Activated CD4-positive, alpha-beta T cell treated with anti-CD3 and anti-CD28 coated beads, Interleukin-2, amount 10 ng/mL, durations not matched to agents 7 days and 5 days (primary cell): Measurements from ENCODE around the gene API5. TPM values are rescaled to one million over a fixed set of nuclear protein-coding genes. Genes with fewer than 3 reads are reported as not detected.

Experiments
- CTCF ChIA-PET: fragments of 350-600 bp; sonication (Branson Sonifier 250); formaldehyde crosslinking; loops from one replicate; lab custom pipeline; 2021; ENCODE audit warnings: antibody characterized with exemption; lab: Charles Lee
- POLR2A ChIA-PET: fragments of 350-600 bp; sonication (Branson Sonifier 250); formaldehyde crosslinking; loops from one replicate; lab custom pipeline; 2021; ENCODE audit warnings: antibody characterized with exemption; lab: Charles Lee
- DNase-seq: peaks from one replicate; pipeline ENCODE4 v3.0.0-alpha.2; 2020
- H3K27ac Mint-ChIP-seq: one replicate; pipeline ENCODE4 v1.8.0; 2021; ENCODE audit warnings: mild to moderate bottlenecking, moderate library complexity, mixed read lengths
- H3K27me3 Mint-ChIP-seq: one replicate; pipeline ENCODE4 v1.8.0; 2021; ENCODE audit warnings: mixed read lengths
- H3K36me3 Mint-ChIP-seq: one replicate; pipeline ENCODE4 v1.8.0; 2021; ENCODE audit warnings: low read depth, mixed read lengths
- H3K4me1 Mint-ChIP-seq: one replicate; pipeline ENCODE4 v1.8.0; 2021; ENCODE audit warnings: mixed read lengths
- H3K4me3 Mint-ChIP-seq: one replicate; pipeline ENCODE4 v1.8.0; 2021; ENCODE audit warnings: mild to moderate bottlenecking, moderate library complexity, mixed read lengths
- H3K9me3 Mint-ChIP-seq: one replicate; pipeline ENCODE4 v1.8.0; 2021; ENCODE audit warnings: mixed read lengths
- total RNA-seq, 2 experiments: library from RNA; stranded (reverse); gene quantifications; one replicate each; pipeline ENCODE4 v1.2.3, GENCODE V29; 2021

The API5 gene
- total RNA-seq, 2 experiments from 2014 or later: 124 to 129 TPM

DNA sequence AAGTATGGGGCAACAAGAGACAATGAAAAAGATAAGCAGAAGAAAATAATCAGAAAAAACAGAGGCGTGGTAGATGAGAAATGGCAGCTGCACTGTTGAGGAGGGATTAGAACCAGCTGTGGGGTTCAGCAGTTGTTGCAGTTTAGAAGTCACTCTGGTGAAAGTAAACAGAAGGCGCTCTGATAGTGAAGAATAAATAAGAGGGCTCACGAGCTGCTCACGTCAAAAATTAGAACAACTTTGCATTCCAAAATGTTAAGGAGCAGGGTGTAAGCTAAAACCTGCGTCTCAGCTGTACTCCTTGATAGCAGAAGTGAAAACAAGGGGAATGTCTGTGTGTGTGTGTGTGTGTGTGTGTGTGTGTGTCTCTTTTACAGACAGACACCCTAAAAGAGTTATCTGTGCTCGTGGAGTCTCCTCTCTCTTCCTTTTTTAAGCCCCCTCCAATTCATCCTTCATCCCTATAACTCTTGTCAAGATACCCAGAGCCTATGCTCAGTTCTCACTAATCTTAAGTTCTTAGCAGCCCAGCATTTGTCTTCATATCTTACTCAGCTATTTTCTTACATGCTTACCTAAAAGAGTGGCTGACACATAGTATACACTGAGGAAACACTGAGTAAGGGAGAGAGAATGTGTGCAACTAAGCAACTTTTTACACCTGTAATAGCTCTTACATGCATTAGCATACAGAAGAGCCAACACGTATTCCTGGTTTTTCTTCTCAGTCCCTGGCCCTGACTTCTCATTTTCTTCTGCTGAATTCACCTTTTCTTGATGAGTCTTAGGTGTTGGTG is 55.8 kb downstream of the API5 start:
- Mint-ChIP-seq H3K27ac (no peak overlapping the region), H3K4me3 (no peak overlapping the region), H3K4me1 (peaks cover 30% of the 10 kb centered on the region), H3K9me3 (no peaks in the 10 kb centered on the region), H3K27me3 (no peaks in the 10 kb centered on the region), H3K36me3 (peaks cover 31% of the 10 kb centered on the region)
- ChIA-PET POLR2A (no interaction called here), CTCF (interaction anchor here (0.9 to 1.5 kb wide), 2 partner anchors 10 to 54 kb away, joined by 4 to 6 read pairs; no protein-coding TSS in a partner anchor)
- no peak for DNase-seq

DNA sequence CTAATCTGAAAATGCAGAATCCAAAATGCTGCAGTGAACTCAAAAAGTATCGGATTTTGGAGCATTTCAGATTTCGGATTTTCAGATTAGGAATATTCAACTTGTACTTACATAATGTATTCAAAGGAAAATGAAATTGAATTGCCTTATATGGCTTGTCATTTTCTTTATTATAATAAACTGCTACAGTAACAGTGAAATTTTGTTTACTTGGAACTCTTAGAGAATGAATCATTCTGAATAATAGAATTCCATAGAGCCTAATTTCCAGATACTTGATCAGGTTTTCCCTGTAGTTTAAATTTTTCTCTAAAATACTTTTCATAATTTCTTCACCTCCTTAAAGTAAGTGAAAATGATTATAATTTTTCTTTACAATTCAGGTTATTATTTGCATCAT is 64.3 kb downstream of the API5 start:
- no peaks in the 10 kb centered on the region for H3K27me3 Mint-ChIP-seq
- H3K4me3 Mint-ChIP-seq: no peak overlapping the region
- H3K4me1 Mint-ChIP-seq: peaks cover 8% of the 10 kb centered on the region
- POLR2A ChIA-PET: interaction anchor here (0.5 kb wide), 1 partner anchor 13 kb away, joined by 5 read pairs; no protein-coding TSS in a partner anchor
- H3K27ac Mint-ChIP-seq: no peak overlapping the region
- no peaks in the 10 kb centered on the region for H3K9me3 Mint-ChIP-seq
- DNase-seq: no peak
- peaks cover 11% of the 10 kb centered on the region for H3K36me3 Mint-ChIP-seq
- CTCF ChIA-PET: interaction anchor here (0.7 to 2.3 kb wide), 2 partner anchors 8 to 497 kb away, joined by 3 to 6 read pairs; no protein-coding TSS in a partner anchor

DNA sequence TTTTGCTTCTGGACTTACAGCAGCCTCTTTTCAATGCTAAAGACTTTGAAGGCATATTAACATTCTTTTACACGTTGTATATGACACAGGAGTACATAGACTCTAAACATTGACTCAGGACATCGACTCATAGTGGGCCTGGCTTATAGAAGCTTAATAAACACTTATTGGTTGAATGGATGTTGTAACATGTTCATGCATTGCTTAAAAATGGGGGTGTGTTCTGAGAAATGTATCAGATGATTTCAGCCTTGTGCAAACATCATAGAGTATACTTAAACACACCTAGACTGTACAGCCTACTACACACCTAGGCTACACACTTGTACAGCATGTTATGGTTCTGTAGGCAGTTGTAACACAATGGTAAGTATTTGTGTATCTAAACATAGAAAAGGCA is 64.8 kb downstream of the API5 start:
- Mint-ChIP-seq H3K27me3 (no peaks in the 10 kb centered on the region), H3K4me1 (peaks cover 7% of the 10 kb centered on the region), H3K36me3 (peaks cover 15% of the 10 kb centered on the region), H3K4me3 (no peak overlapping the region), H3K27ac (no peak overlapping the region), H3K9me3 (no peaks in the 10 kb centered on the region)
- ChIA-PET POLR2A (interaction anchor here (0.5 kb wide), 1 partner anchor 12 kb away, joined by 5 read pairs; no protein-coding TSS in a partner anchor), CTCF (interaction anchor here (2.3 kb wide), 1 partner anchor 9 kb away, joined by 6 read pairs; no protein-coding TSS in a partner anchor)
- DNase-seq: no peak

DNA sequence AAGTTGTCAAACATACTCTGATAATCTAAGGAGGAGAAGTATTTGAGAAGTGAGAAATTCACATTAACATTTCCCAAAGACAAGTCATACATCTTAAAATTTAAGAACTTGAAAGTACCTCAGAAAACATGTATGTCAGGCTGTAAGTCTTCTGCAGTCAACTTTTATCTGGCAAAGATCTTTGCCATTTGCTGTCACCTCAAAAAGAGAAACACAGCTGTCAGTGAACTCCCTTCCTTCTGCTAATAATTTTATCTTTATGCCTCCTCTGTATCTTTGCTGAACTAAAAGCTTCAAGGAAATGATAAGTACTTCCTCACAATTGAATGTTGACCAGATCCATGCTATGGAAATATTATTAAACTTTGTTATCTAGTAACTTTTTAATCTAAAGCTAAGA is 65.6 kb downstream of the API5 start:
- peaks cover 18% of the 10 kb centered on the region for H3K36me3 Mint-ChIP-seq
- H3K4me3 Mint-ChIP-seq: no peak overlapping the region
- DNase-seq: no peak
- H3K27ac Mint-ChIP-seq: no peak overlapping the region
- no peaks in the 10 kb centered on the region for H3K9me3 Mint-ChIP-seq
- peaks cover 5% of the 10 kb centered on the region for H3K4me1 Mint-ChIP-seq
- ChIA-PET CTCF (interaction anchor here (0.6 to 2.3 kb wide), 4 partner anchors 9 to 409 kb away, joined by 3 to 6 read pairs (median 4); no protein-coding TSS in a partner anchor), POLR2A (no interaction called here)
- no peaks in the 10 kb centered on the region for H3K27me3 Mint-ChIP-seq

DNA sequence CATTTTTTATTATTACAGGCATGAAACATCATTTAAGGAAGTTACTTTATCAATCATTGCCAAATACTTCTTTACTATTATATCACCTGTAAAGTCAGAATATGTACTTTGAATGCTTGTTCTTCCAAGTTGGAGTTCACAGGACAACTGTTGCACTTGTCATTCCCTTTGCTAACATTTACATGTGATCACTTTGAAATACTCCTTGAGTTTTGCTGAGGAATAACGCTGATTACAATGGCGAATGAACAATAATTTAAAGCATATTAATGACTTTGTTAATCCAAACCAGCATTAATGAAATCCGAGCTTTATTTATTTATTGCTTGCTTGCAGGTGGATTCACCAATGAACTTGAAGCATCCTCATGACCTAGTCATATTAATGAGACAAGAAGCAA is 67.1 kb downstream of the API5 start:
- peaks cover 5% of the 10 kb centered on the region for H3K4me1 Mint-ChIP-seq
- no peak for DNase-seq
- H3K9me3 Mint-ChIP-seq: no peaks in the 10 kb centered on the region
- H3K27ac Mint-ChIP-seq: no peak overlapping the region
- CTCF ChIA-PET: interaction anchor here (1.2 to 2.0 kb wide), 2 partner anchors 11 to 37 kb away, joined by 3 to 5 read pairs; no protein-coding TSS in a partner anchor
- H3K4me3 Mint-ChIP-seq: no peak overlapping the region
- POLR2A ChIA-PET: no interaction called here
- peaks cover 20% of the 10 kb centered on the region for H3K36me3 Mint-ChIP-seq
- no peaks in the 10 kb centered on the region for H3K27me3 Mint-ChIP-seq

DNA sequence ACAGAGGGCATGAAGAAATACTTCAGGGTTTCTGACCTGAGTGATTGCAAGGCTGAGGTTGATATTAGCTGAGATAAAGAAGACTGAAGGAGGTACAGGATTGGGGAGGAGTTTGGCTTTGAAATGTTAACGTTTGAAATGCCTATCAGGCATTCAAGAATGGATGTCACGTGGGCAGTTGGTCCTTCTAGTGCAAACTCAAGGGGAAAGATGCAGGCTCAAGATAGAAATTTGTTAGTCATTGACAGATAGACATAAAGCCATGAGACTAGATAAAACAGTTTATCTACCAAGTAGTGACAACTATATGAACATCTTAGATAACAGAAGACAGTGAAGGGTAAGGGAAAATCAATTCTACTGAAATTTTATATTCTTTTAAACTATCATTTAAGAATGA is 70.0 kb downstream of the API5 start:
- ChIA-PET CTCF (interaction anchor here (1.5 kb wide), 1 partner anchor 9 kb away, joined by 3 read pairs; no protein-coding TSS in a partner anchor), POLR2A (no interaction called here)
- H3K27me3 Mint-ChIP-seq: no peaks in the 10 kb centered on the region
- H3K4me1 Mint-ChIP-seq: peaks cover 4% of the 10 kb centered on the region
- H3K4me3 Mint-ChIP-seq: no peak overlapping the region
- H3K36me3 Mint-ChIP-seq: peaks cover 18% of the 10 kb centered on the region
- no peaks in the 10 kb centered on the region for H3K9me3 Mint-ChIP-seq
- no peak overlapping the region for H3K27ac Mint-ChIP-seq
- DNase-seq: no peak

DNA sequence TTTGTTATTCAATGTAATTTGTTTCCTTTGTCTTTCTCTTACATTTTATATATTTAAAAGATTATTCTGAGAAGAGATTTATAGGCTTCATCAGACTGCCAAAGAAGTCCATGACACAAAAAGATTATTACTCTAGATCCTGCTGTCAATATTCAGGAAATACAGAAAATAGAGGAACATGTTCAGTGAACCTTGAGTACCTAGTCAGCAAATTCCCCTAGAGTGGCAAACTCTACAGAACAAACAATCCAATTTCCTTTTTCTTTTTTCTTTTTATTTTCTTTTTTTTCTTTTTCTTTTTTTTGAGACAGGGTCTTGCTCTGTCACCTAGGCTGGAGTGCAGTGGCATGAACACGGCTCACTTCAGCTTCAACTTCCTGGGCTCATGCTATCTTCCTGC is 70.8 kb downstream of the API5 start:
- no peaks in the 10 kb centered on the region for H3K27me3 Mint-ChIP-seq
- DNase-seq: no peak
- H3K4me3 Mint-ChIP-seq: no peak overlapping the region
- H3K4me1 Mint-ChIP-seq: peaks cover 2% of the 10 kb centered on the region
- ChIA-PET CTCF (no interaction called here), POLR2A (no interaction called here)
- no peak overlapping the region for H3K27ac Mint-ChIP-seq
- H3K36me3 Mint-ChIP-seq: peaks cover 21% of the 10 kb centered on the region
- no peaks in the 10 kb centered on the region for H3K9me3 Mint-ChIP-seq

DNA sequence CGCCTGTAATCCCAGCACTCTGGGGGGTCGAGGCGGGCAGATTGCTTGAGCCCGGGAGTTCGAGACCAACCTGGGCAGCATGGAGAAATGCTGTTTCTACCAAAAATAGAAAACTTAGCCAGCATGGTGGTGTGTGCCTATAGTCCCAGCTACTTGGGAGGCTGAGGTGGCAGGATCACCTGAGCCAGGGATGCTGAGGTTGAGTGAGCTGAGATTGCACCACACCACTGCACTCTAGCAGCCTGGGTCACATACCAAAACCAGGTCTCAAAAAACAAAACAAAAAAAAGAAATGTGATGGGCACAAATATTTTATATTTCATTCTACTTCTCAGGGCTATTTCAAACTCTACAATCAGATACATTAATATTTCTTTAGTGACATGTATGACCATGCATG is 72.6 kb downstream of the API5 start:
- CTCF ChIA-PET: no interaction called here
- Mint-ChIP-seq H3K4me1 (no peaks in the 10 kb centered on the region), H3K9me3 (no peaks in the 10 kb centered on the region), H3K36me3 (peaks cover 25% of the 10 kb centered on the region), H3K27me3 (no peaks in the 10 kb centered on the region), H3K4me3 (no peak overlapping the region), H3K27ac (no peak overlapping the region)
- no peak for DNase-seq
- POLR2A ChIA-PET: no interaction called here

DNA sequence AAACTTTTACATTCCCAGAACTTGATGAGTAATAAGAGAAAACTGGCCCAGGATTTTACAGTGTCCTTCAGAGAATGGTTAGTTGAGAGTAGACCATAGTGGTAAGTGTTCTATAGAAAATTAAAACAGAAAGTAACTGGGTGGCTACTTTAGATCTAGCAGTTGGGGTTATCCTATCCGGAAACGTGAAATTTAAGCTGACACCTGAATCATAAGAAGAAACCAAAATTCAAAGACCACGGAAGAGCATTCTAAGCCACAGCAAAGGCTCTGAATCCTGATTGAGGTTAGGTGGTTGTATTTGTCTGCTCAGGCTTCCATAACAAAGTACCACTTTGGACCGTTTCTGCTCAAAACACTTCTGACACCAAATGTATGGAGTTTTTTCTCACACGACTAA is 80.9 kb downstream of the API5 start:
- peak; percentile 29 for DNase-seq
- Mint-ChIP-seq H3K4me1 (peaks cover 35% of the 10 kb centered on the region), H3K36me3 (peaks cover 66% of the 10 kb centered on the region), H3K27me3 (no peaks in the 10 kb centered on the region), H3K27ac (peak overlapping the region; percentile 71), H3K4me3 (peak overlapping the region; percentile 49), H3K9me3 (no peaks in the 10 kb centered on the region)
- POLR2A ChIA-PET: no interaction called here
- CTCF ChIA-PET: interaction anchor here (1.2 kb wide), 1 partner anchor 81 kb away, joined by 4 read pairs; the partner anchor contains the start of gene API5

DNA sequence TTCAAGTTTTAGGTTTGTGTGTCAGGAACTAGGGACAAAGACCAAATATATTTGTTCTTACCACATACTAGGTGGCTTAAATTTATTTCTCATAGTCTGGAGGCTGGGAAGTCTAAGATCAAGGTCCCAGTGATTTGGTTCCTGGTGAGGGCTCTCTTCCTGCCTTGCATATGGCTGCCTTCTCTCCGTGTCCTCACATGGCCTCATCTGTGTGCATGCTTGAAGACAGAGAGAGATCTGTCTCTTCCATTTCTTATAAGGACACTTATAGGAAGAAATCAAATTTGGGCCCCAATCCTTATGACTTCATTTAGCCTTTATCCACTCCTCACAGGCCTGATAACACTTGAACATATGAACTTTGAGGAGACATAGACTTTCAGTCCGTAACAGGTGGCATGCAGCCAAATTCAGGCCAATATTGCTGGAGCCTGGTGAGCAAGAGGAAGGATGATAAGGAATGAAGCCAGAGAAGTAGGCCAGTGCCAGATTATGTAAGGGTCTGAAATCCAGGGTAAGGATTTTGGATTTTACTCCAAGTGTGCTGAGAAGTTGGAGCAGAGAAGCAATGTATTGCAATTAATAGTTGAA is 82.1 kb downstream of the API5 start:
- POLR2A ChIA-PET: no interaction called here
- no peak overlapping the region for H3K4me3 Mint-ChIP-seq
- no peaks in the 10 kb centered on the region for H3K9me3 Mint-ChIP-seq
- peak overlapping the region; percentile 43 for H3K27ac Mint-ChIP-seq
- peaks cover 35% of the 10 kb centered on the region for H3K4me1 Mint-ChIP-seq
- CTCF ChIA-PET: interaction anchor here (1.2 kb wide), 1 partner anchor 82 kb away, joined by 4 read pairs; the partner anchor contains the start of gene API5
- no peaks in the 10 kb centered on the region for H3K27me3 Mint-ChIP-seq
- H3K36me3 Mint-ChIP-seq: peaks cover 76% of the 10 kb centered on the region
- no peak for DNase-seq
